DND-41 (cell line): Measurements from ENCODE around the gene RHBDD1.

ENCODE experiments used
- ATAC-seq: fragments of 200-7000 bp; cut with Tn5 transposase; 3 replicates; pipeline ENCODE4 v1.9.1; 2021; ENCODE audit warnings: low read depth; ENCODE audit not compliant: insufficient read depth
- DNase-seq: peaks from one replicate; pipeline ENCODE4 v3.0.0-alpha.2; 2020
- H2AFZ ChIP-seq: 2 replicates; pipeline ENCODE4 v1.6.0; 2012; ENCODE audit warnings: low read depth, low read length
- H3K27ac ChIP-seq: 2 replicates; pipeline ENCODE4 v1.5.1; 2012; ENCODE audit warnings: low read length, inconsistent platforms
- H3K27me3 ChIP-seq: fragments of 200-600 bp; sonication (generic); 2 replicates; pipeline ENCODE4 v1.6.0; 2012; ENCODE audit warnings: low read length, mild to moderate bottlenecking, inconsistent platforms; ENCODE audit not compliant: insufficient read depth, poor library complexity
- H3K36me3 ChIP-seq: 2 replicates; pipeline ENCODE4 v1.5.1; 2012; ENCODE audit warnings: low read length, inconsistent platforms; ENCODE audit not compliant: insufficient read depth
- H3K4me1 ChIP-seq: 2 replicates; pipeline ENCODE4 v1.5.1; 2012; ENCODE audit warnings: mild to moderate bottlenecking, low read length; ENCODE audit not compliant: insufficient read depth
- H3K4me2 ChIP-seq: 2 replicates; pipeline ENCODE4 v1.6.0; 2012; ENCODE audit warnings: mild to moderate bottlenecking, moderate library complexity, low read length, inconsistent platforms; ENCODE audit not compliant: insufficient read depth
- H3K4me3 ChIP-seq, 2 experiments: fragments of 200-600 bp in 1 of 2; shearing (Covaris generic) in 1 of 2; 2 replicates each; pipeline ENCODE4 v1.5.1; 2012 to 2016; ENCODE audit warnings: inconsistent platforms in 2 of 2, low read length in 2 of 2, mild to moderate bottlenecking in 2 of 2, low read depth in 1 of 2, moderate library complexity in 1 of 2
- H3K79me2 ChIP-seq: 2 replicates; pipeline ENCODE4 v1.6.0; 2012; ENCODE audit warnings: low read length, inconsistent platforms; ENCODE audit not compliant: insufficient read depth
- H3K9ac ChIP-seq: 2 replicates; pipeline ENCODE4 v1.6.0; 2012; ENCODE audit warnings: low read depth, mild to moderate bottlenecking, inconsistent platforms, low read length, moderate library complexity
- H3K9me3 ChIP-seq: 2 replicates; pipeline ENCODE4 v1.5.1; 2012; ENCODE audit warnings: low read length, moderate library complexity, mild to moderate bottlenecking, inconsistent platforms; ENCODE audit not compliant: insufficient read depth, severe bottlenecking
- H4K20me1 ChIP-seq: 2 replicates; pipeline ENCODE4 v1.6.0; 2012; ENCODE audit warnings: low read length; ENCODE audit not compliant: insufficient read depth
- CTCF ChIP-seq: IDR thresholded peaks from 2 replicates; pipeline ENCODE4 v1.5.1; 2012; ENCODE audit warnings: borderline replicate concordance, low read length, moderate library complexity, mild to moderate bottlenecking; ENCODE audit not compliant: poor library complexity, severe bottlenecking; ENCODE audit errors: extremely low read depth
- EZH2 ChIP-seq: IDR thresholded peaks from 3 replicates; pipeline ENCODE4 v1.6.1; 2012; ENCODE audit warnings: borderline replicate concordance, low read depth, mild to moderate bottlenecking, moderate library complexity, low read length, inconsistent platforms; ENCODE audit not compliant: severe bottlenecking

RHBDD1 gene

GRCh38 chr2:226903179-226903578 is 67.3 kb downstream of the RHBDD1 start:
- peaks cover 9% of the 10 kb centered on the region; the same call in 1 of the 2 replicates for H3K36me3 ChIP-seq
- no peak overlapping the region for H3K9ac ChIP-seq
- H3K79me2 ChIP-seq: no peaks in the 10 kb centered on the region
- no peak overlapping the region for H3K4me2 ChIP-seq
- H2AFZ ChIP-seq: no peak overlapping the region
- DNase-seq (no peak), ATAC-seq (no peak)
- no peaks in the 10 kb centered on the region for H4K20me1 ChIP-seq
- H3K4me1 ChIP-seq: no peaks in the 10 kb centered on the region
- no peak overlapping the region for H3K4me3 ChIP-seq
- no peak overlapping the region for H3K27ac ChIP-seq
- no peaks in the 10 kb centered on the region for H3K9me3 ChIP-seq
- TF ChIP-seq EZH2 (no peak), CTCF (no peak)
- H3K27me3 ChIP-seq: no peaks in the 10 kb centered on the region

- Histone ChIP-seq H4K20me1 (no peaks in the 10 kb centered on the region), H3K36me3 (peaks cover 13% of the 10 kb centered on the region), H2AFZ (no peak overlapping the region), H3K4me1 (no peaks in the 10 kb centered on the region), H3K9me3 (no peaks in the 10 kb centered on the region), H3K27ac (no peak overlapping the region), H3K4me2 (no peak overlapping the region), H3K79me2 (no peaks in the 10 kb centered on the region), H3K4me3 (no peak overlapping the region), H3K9ac (no peak overlapping the region), H3K27me3 (no peaks in the 10 kb centered on the region)
- DNase-seq (no peak), ATAC-seq (no peak)
- no peak for TF ChIP-seq EZH2
- no peak for TF ChIP-seq CTCF
Observed at GRCh38 chr2:226904592-226904991, 68.7 kb downstream of the RHBDD1 start.

GRCh38 chr2:226905718-226906117 is 69.9 kb downstream of the RHBDD1 start:
- H3K27ac ChIP-seq: no peak overlapping the region
- no peak overlapping the region for H3K9ac ChIP-seq
- no peaks in the 10 kb centered on the region for H4K20me1 ChIP-seq
- no peak overlapping the region for H2AFZ ChIP-seq
- no peak for TF ChIP-seq EZH2
- no peak for TF ChIP-seq CTCF
- H3K36me3 ChIP-seq: peaks cover 16% of the 10 kb centered on the region
- no peaks in the 10 kb centered on the region for H3K27me3 ChIP-seq
- no peak overlapping the region for H3K4me3 ChIP-seq
- no peaks in the 10 kb centered on the region for H3K79me2 ChIP-seq
- no peak for ATAC-seq
- DNase-seq: no peak
- no peaks in the 10 kb centered on the region for H3K4me1 ChIP-seq
- no peak overlapping the region for H3K4me2 ChIP-seq
- no peaks in the 10 kb centered on the region for H3K9me3 ChIP-seq
